HG02970 (cell line): Measurements from ENCODE around the gene ZNF438.
"Not testable (repeated sequence)": the region's sequence is repeated elsewhere in the genome, so short reads cannot be mapped to it uniquely, and the experiment has no call there.

Source experiments
- ATAC-seq: cut with Tn5 transposase; IDR thresholded peaks from one replicate; pipeline ENCODE4 v1.9.1; 2021; ENCODE audit warnings: mild to moderate bottlenecking, moderate library complexity, moderate number of reproducible peaks; ENCODE audit not compliant: unreplicated experiment, low FRiP score

The ZNF438 gene

GRCh38 chr10:30901487-30901886, 130.2 kb downstream of the ZNF438 start:
- not testable (repeated sequence) for ATAC-seq

- no peak for ATAC-seq
Observed at GRCh38 chr10:30898964-30899363, 132.7 kb downstream of the ZNF438 start.

- ATAC-seq: no peak
Observed at GRCh38 chr10:30897547-30897946, 134.1 kb downstream of the ZNF438 start.

GRCh38 chr10:30897048-30897447, 134.6 kb downstream of the ZNF438 start:
- ATAC-seq: no peak

GRCh38 chr10:30894221-30894620, 137.4 kb downstream of the ZNF438 start:
- no peak for ATAC-seq

GRCh38 chr10:30893208-30893607, 138.5 kb downstream of the ZNF438 start:
- ATAC-seq: no peak

- no peak for ATAC-seq
Observed at GRCh38 chr10:30887839-30888238, 143.8 kb downstream of the ZNF438 start.

GRCh38 chr10:30885423-30885822, 146.2 kb downstream of the ZNF438 start:
- ATAC-seq: no peak

GRCh38 chr10:30883751-30884150, 147.9 kb downstream of the ZNF438 start:
- ATAC-seq: no peak

- no peak for ATAC-seq
Observed at GRCh38 chr10:30883116-30883515, 148.5 kb downstream of the ZNF438 start.

GRCh38 chr10:30882281-30882680, 149.4 kb downstream of the ZNF438 start:
- ATAC-seq: no peak

GRCh38 chr10:30878920-30879319, 152.7 kb downstream of the ZNF438 start:
- ATAC-seq: no peak

- ATAC-seq: no peak
Observed at GRCh38 chr10:30877111-30877510, 154.6 kb downstream of the ZNF438 start.

- no peak for ATAC-seq
Observed at GRCh38 chr10:30873411-30873810, 158.3 kb downstream of the ZNF438 start.

GRCh38 chr10:30870896-30871295, 160.8 kb downstream of the ZNF438 start:
- no peak for ATAC-seq

- no peak for ATAC-seq
Observed at GRCh38 chr10:30869566-30869965, 162.1 kb downstream of the ZNF438 start.

GRCh38 chr10:30868611-30869010, 163.1 kb downstream of the ZNF438 start:
- no peak for ATAC-seq

GRCh38 chr10:30866896-30867295, 164.8 kb downstream of the ZNF438 start:
- ATAC-seq: no peak

GRCh38 chr10:30865141-30865926, 166.3 kb downstream of the ZNF438 start:
- no peak for ATAC-seq

- no peak for ATAC-seq
Observed at GRCh38 chr10:30863516-30864210, 168.0 kb downstream of the ZNF438 start.

GRCh38 chr10:30862486-30862885, 169.2 kb downstream of the ZNF438 start:
- no peak for ATAC-seq

- ATAC-seq: no peak
Observed at GRCh38 chr10:30861976-30862375, 169.7 kb downstream of the ZNF438 start.
